Muscle of back (tissue), 13 donors: ENCODE results near the gene CDPF1. TPM values are rescaled to one million over a fixed set of nuclear protein-coding genes. Genes with fewer than 3 reads are reported as not detected.

Source experiments
- DNase-seq, 3 donors: peaks; one replicate each; pipeline versions ENCODE4 v3.0.0 to v3.0.0-alpha.2; 2013
- long read RNA-seq, 9 donors: transcript quantifications; one replicate each; lab custom pipeline, GENCODE V29; 2026
- polyA plus RNA-seq, 10 donors: library from polyadenylated mRNA; unstranded; fragments of 120-200 nt; gene quantifications; one replicate each; pipeline ENCODE4 v1.2.1, GENCODE V29; 2013; ENCODE audit not compliant: insufficient read length in 10 of 10

CDPF1 gene, protein sequence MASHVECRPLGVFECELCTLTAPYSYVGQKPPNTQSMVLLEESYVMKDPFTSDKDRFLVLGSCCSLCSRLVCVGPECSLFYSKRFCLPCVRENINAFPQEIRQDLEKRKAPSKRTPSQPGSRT
- 10 to 100 TPM in 9 of 10 donors, 1 to 10 TPM in 1; 9.7 to 12.6 (median 11.4) TPM for polyA plus RNA-seq
- long read RNA-seq, donor 1, partial matches to known transcripts, result 0 of 3 reads
- long read RNA-seq, donor 1, other reads (novel, unspliced or antisense), result 0 of 3 reads
- long read RNA-seq, donor 2, partial matches to known transcripts, result 0 of 4 reads
- long read RNA-seq, donor 2, other reads (novel, unspliced or antisense), result 0 of 4 reads
- long read RNA-seq, donor 3, result 0 reads
- long read RNA-seq, donor 4, partial matches to known transcripts, result 0 of 6 reads
- long read RNA-seq, donor 4, other reads (novel, unspliced or antisense), result 0 of 6 reads
- long read RNA-seq, donor 5, transcript CDPF1-201 (4 exons, 1,875 nt), result major isoform, 5 of 7 reads
- long read RNA-seq, donor 5, partial matches to known transcripts, result 0 of 7 reads
- long read RNA-seq, donor 5, other reads (novel, unspliced or antisense), result 0 of 7 reads
- long read RNA-seq, donor 6, partial matches to known transcripts, result 0 of 3 reads
- long read RNA-seq, donor 6, other reads (novel, unspliced or antisense), result 0 of 3 reads
- long read RNA-seq, donor 7, partial matches to known transcripts, result 0 of 4 reads
- long read RNA-seq, donor 7, other reads (novel, unspliced or antisense), result 0 of 4 reads
- long read RNA-seq, donor 8, partial matches to known transcripts, result 0 of 1 reads
- long read RNA-seq, donor 8, other reads (novel, unspliced or antisense), result 0 of 1 reads
- long read RNA-seq, donor 9, result 0 reads

DNA sequence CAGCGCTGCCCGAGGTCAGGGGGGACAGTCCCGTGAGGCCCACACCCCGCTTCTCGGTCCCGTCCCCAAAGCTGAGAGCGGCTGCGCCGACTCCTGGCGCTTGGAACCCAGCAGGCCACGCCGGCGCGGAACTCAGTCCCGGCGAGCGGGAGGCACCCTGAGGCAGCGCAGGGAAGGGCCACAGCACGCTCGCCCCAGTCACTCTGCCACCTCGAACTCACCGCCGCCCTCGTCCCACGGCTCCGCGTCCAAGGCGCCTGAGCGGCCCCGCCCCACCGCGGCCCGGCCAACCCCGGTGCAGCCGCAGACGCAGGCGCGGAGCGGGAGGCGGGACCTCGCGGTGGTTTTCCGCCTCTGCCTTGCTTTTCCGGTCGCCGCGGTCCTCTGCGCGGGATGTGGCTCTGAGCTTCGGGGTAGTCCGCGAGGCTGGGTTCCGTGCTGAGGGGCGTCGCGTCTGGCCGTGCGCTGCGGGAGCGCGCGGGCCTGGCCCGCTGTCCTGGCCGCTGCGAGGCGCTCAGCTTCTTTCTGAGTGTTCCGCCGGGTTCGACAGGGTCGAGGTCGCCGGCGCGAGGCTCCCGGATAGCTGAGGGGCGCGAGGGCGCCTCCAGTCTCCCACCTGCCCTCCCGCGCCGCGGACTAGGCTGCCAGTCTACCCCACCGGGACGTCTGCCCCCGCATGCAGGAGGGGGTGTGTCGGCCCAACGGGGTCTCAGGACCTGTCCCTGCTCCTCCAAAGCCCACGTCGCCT is at the start of gene CDPF1:
TSS of gene CDPF1 (minus strand) at position 259 of the 748 bp plus-strand sequence. CDS start 2,009 bp downstream, outside the sequence.
- peak; percentile 88 to 96 (median 93) for DNase-seq

GRCh38 chr22:46299101-46299500 is 49.0 kb upstream of the CDPF1 start:
- no peak for DNase-seq

- DNase-seq, result peak in 2 of 3 donors; percentile 27 to 63
Measured at GRCh38 chr22:46297151-46297812, 47.2 kb upstream of the CDPF1 start.

- peak; percentile 98 to 99 (median 99) for DNase-seq
Measured at GRCh38 chr22:46296257-46297150, 46.4 kb upstream of the CDPF1 start, which contains the start of gene GTSE1. Gene GTSE1, plus strand, starts transcription at chr22:46296870. Its CDS starts 531 bp downstream, at chr22:46297401.

DNA sequence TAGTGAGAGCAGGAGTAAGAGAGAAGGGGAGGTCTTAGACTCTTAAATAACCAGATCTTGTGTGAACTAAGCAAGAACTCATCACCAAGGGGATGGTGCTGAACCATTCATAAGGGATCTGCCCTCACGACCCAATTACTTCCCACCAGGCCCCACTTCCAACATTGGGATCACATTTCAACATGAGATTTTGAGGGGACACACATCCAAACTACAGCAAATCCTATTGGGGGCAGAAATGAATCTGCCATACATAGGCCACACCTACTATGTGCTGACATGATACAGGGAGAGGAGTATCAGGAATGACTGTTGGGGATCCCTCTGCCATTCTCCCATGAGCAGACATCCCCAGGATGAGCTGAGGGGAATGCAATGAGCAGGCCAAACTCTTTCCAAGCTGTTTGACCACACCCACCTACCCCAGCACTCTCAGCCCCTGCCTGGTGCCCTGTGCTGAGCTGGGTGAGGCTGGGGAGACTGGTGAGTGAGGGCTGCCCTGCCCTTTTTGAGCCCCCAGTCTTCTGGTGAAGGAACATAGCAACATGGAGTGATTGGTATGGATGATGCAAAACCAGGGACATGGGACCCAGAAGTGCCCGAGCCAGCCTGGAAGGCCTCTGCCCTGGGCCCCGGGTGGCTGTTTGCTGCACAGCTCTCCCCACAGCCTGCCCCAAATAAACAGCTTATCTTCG is 45.3 kb upstream of the CDPF1 start:
- DNase-seq, result no peak

GRCh38 chr22:46294784-46295183 is 44.7 kb upstream of the CDPF1 start:
- no peak for DNase-seq

DNA sequence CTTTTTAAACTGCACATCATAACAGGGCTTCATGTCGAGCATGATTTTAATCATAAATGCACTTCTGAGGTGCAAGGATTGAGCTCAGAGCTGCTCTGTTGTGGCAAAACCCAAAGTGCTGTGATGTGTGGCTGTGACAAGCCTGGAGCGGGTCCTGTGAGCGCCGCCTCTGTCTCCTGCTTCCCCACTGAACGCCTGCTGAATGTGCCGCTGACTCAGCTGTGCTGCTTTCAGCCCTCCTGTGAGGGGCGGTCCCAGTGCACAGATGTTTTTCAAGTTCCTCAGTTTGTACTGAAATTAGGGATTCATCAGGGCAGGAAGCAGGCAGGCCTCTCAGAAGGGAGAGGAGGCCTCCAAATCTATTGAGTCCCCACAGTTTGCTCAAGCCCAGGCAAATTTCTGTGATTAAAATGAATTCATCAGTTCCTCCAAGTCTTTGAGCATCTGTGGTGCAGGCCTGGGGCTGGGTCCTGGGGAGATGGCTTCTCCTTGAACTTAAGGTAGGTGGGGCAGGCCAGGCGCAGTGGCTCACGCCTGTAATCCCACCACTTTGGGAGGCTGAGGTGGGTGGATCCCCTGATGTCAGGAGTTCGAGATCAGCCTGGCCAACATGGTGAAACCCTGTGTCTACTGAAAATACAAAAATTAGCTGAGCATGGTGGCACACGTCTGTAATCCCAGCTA is 43.6 kb upstream of the CDPF1 start:
- peak; percentile 54 to 84 (median 55) for DNase-seq

DNA sequence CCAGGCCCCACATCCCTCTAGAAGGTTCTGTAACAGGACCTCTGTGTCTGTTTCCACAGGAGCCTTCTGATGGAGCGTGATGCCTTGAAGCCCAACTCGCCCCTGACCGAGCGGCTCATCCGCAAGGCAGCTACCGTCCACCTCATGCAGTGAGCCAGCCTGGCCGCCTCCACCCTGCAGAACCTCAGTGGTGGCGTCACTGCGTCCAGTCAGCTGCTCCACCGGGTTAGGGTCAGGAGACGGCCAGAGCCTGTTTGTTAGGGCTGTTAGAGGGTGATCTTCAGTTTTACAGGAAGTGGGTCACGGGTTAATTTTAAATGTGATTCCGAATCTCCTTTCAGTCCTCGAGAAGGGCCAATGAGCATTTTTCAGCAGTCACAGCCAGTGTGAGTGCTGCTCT is 42.6 kb upstream of the CDPF1 start:
- no peak for DNase-seq

DNA sequence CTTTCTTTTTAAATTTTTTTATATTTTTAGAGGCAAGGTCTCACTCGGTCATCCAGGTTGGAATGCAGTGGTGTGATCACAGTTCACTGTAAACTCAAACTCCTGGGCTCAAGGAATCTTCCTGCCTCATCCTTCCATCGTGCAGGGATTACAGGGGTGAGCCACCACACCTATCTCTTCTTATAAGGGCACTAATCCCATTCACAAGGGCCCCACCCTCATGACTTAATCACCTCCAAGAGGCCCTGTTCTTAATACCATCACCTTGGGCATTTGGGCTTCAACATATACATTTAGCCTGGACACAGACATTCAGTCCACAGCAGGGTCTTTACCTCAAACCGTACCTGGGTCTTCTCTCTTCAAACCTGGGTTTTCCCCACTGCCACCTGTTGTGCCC is 42.1 kb upstream of the CDPF1 start:
- no peak for DNase-seq

GRCh38 chr22:46290843-46291785 is 41.0 kb upstream of the CDPF1 start:
- DNase-seq, result no peak

DNA sequence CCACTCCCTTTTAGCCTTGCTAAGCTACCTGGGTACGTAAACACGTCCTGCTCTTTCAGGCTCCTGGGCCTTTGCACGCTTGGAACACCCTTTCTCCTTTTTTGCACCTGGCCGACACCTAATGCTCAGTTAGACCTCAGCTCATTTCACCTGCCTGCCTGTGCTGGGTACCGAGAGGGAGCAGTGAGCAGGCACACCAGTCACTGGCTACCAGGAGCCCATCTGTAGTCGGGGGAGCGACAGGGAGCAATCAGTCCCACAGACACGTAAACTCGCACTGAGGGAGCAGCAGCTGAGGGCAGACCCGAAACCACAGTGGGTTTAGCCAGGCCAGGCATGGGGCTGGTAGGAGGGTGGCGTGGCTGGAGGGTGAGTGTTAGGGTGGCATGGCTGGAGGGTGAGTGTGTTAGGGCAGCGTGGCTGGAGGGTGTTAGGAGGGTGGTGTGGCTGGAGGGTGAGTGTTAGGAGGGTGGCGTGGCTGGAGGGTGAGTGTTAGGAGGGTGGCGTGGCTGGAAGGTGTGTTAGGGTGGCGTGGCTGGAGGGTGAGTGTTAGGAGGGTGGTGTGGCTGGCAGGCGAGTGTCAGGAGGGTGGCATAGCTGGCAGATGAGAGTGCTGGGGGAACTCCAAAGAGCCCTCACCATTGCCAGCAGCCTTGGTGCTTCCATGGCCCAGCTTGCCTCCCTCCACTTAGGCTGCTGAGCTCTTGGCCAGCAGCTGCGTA is 40.2 kb upstream of the CDPF1 start:
- no peak for DNase-seq

- no peak for DNase-seq
Measured at GRCh38 chr22:46289244-46289891, 39.3 kb upstream of the CDPF1 start.

- DNase-seq, result no peak
Measured at GRCh38 chr22:46288846-46289243, 38.8 kb upstream of the CDPF1 start.

DNA sequence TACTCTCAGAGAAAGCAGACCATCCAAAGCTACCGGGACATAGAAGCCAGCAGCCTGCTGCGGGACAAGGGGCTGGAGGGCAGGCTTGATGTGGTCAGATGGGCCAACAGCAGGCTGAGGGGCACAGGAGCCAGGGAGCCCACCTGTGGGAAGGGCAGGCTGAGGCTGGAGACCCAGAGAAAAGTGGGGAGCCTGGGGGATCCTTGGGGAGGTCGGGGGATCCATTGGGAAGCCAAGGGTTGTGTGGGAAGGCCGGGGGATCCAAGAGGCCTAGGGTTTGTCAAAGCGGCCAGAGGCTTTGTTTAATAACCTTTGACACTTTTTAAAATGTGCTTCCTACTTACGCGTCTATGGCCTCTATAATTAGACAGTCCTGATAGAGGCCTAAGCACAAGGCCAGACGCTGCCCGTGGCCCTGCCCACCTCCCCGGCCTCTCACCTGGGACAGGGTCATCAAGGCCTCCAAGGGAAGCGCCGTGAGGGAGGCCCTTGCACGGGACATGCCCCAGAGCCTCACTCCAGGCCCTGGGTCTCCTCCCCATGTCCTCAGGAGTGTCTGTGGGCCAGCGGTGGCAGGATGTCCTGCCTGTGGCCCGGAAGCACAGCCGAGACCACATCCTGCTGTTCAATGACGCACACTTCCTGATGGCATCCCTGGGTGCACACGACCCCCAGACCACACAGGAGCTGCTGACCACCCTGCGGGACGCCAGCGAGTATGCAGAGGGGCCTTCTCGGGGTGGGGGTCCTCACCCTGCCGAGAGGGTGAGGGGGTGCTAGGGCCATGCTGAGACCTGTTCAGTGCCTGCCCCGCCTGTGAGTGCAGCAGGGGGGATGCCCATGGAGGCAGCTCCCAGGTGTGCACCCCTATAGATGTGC is 38.0 kb upstream of the CDPF1 start:
- peak in 1 of 3 donors; percentile 52 for DNase-seq
